HEK293 (cell line): Measurements from ENCODE around the gene SIM2.

Source experiments
- CTCF ChIA-PET: fragments of 350-600 bp; formaldehyde crosslinking; extraction: SDS; loops from one replicate; lab custom pipeline; 2021; ENCODE audit warnings: antibody characterized with exemption; lab: Yijun Ruan, JAX
- POLR2A ChIA-PET: fragments of 300-600 bp; formaldehyde crosslinking; extraction: SDS; loops from one replicate; lab custom pipeline; 2020; ENCODE audit warnings: antibody characterized with exemption, inconsistent platforms; lab: Yijun Ruan, JAX
- H3K27ac ChIP-seq: fragments of 200-500 bp; sonication (Bioruptor generic); 2 replicates; pipeline ENCODE4 v1.5.1; 2014; ENCODE audit warnings: low read depth, low read length, control low read depth, inconsistent platforms; ENCODE audit errors: extremely low read depth
- H3K36me3 ChIP-seq, 2 experiments: fragments of 200-500 bp in 1 of 2; sonication (Bioruptor generic) in 1 of 2; 1 replicate in 1 of 2; 2 replicates in 1 of 2; pipeline ENCODE4 v1.5.1; 2014 to 2017; ENCODE audit warnings: inconsistent platforms in 2 of 2, low read length in 2 of 2; ENCODE audit not compliant: control insufficient read depth in 2 of 2, insufficient read depth in 1 of 2
- H3K4me1 ChIP-seq: fragments of 200-500 bp; sonication (Bioruptor generic); 2 replicates; pipeline ENCODE4 v1.5.1; 2014; ENCODE audit warnings: mild to moderate bottlenecking, low read length, inconsistent platforms; ENCODE audit not compliant: control insufficient read depth, insufficient read depth
- H3K4me3 ChIP-seq: 2 replicates; pipeline ENCODE4 v1.5.1; 2011; ENCODE audit warnings: low read depth, mild to moderate bottlenecking, control low read depth, low read length, moderate library complexity
- H3K9me3 ChIP-seq: fragments of 200-500 bp; sonication (Bioruptor generic); 2 replicates; pipeline ENCODE4 v1.5.1; 2014; ENCODE audit warnings: low read depth, low read length, inconsistent platforms; ENCODE audit not compliant: control insufficient read depth, insufficient read depth
- BCL11B ChIP-seq: fragments of 450-650 bp; formaldehyde crosslinking; IDR thresholded peaks from 2 replicates; pipeline ENCODE4 v1.5.1; 2016; ENCODE audit warnings: low read depth, missing biosample characterization, missing genetic modification characterization
- KLF10 ChIP-seq: fragments of 450-650 bp; IDR thresholded peaks from 2 replicates; pipeline ENCODE4 v1.5.1; 2018; ENCODE audit warnings: missing biosample characterization, mild to moderate bottlenecking, missing genetic modification characterization
- OSR2 ChIP-seq: fragments of 450-650 bp; formaldehyde crosslinking; IDR thresholded peaks from 2 replicates; pipeline ENCODE4 v1.5.1; 2016; ENCODE audit warnings: missing biosample characterization, missing genetic modification characterization
- PBX3 ChIP-seq: sonication (generic); formaldehyde crosslinking; IDR thresholded peaks from 2 replicates; pipeline ENCODE4 v1.8.1; 2022; ENCODE audit warnings: mild to moderate bottlenecking, moderate library complexity, missing genetic modification reagents
- PRDM10 ChIP-seq: fragments of 450-650 bp; formaldehyde crosslinking; IDR thresholded peaks from 2 replicates; pipeline ENCODE4 v1.5.1; 2016; ENCODE audit warnings: missing biosample characterization, missing genetic modification characterization
- PRDM6 ChIP-seq: fragments of 450-650 bp; formaldehyde crosslinking; IDR thresholded peaks from 2 replicates; pipeline ENCODE4 v1.5.1; 2017; ENCODE audit warnings: missing biosample characterization, missing genetic modification characterization
- SETDB1 ChIP-seq: IDR thresholded peaks from one replicate; pipeline ENCODE4 v1.6.1; 2017; ENCODE audit warnings: mild to moderate bottlenecking, low read length, moderate library complexity, mixed read lengths; ENCODE audit not compliant: insufficient read length
- SP7 ChIP-seq: fragments of 450-650 bp; formaldehyde crosslinking; IDR thresholded peaks from 2 replicates; pipeline ENCODE4 v1.5.1; 2016; ENCODE audit warnings: missing biosample characterization, missing genetic modification characterization
- YY2 ChIP-seq: fragments of 450-650 bp; formaldehyde crosslinking; IDR thresholded peaks from 2 replicates; pipeline ENCODE4 v1.5.1; 2016; ENCODE audit warnings: missing biosample characterization, missing genetic modification characterization
- ZBTB20 ChIP-seq: fragments of 450-650 bp; formaldehyde crosslinking; IDR thresholded peaks from 2 replicates; pipeline ENCODE4 v1.5.1; 2016; ENCODE audit warnings: missing biosample characterization, missing genetic modification characterization
- ZBTB21 ChIP-seq: fragments of 450-650 bp; formaldehyde crosslinking; IDR thresholded peaks from 2 replicates; pipeline ENCODE4 v1.5.1; 2017; ENCODE audit warnings: missing biosample characterization, missing genetic modification characterization
- ZNF24 ChIP-seq: fragments of 450-650 bp; formaldehyde crosslinking; IDR thresholded peaks from 2 replicates; pipeline ENCODE4 v1.5.1; 2016; ENCODE audit warnings: missing biosample characterization, missing genetic modification characterization
- ZNF26 ChIP-seq: fragments of 450-650 bp; formaldehyde crosslinking; IDR thresholded peaks from 2 replicates; pipeline ENCODE4 v1.5.1; 2016; ENCODE audit warnings: missing biosample characterization, missing genetic modification characterization
- ZNF292 ChIP-seq: fragments of 450-650 bp; formaldehyde crosslinking; IDR thresholded peaks from 2 replicates; pipeline ENCODE4 v1.5.1; 2016; ENCODE audit warnings: low read depth, missing biosample characterization, missing genetic modification characterization, borderline replicate concordance
- ZNF324 ChIP-seq: fragments of 450-650 bp; formaldehyde crosslinking; IDR thresholded peaks from 2 replicates; pipeline ENCODE4 v1.5.1; 2016; ENCODE audit warnings: missing biosample characterization, missing genetic modification characterization
- ZNF350 ChIP-seq: fragments of 450-650 bp; formaldehyde crosslinking; IDR thresholded peaks from 2 replicates; pipeline ENCODE4 v1.5.0; 2017; ENCODE audit warnings: missing biosample characterization, mild to moderate bottlenecking, missing genetic modification characterization
- ZNF394 ChIP-seq: fragments of 450-650 bp; formaldehyde crosslinking; IDR thresholded peaks from 2 replicates; pipeline ENCODE4 v1.5.1; 2016; ENCODE audit warnings: missing biosample characterization, missing genetic modification characterization, mild to moderate bottlenecking, moderate library complexity, borderline replicate concordance
- ZNF433 ChIP-seq: fragments of 450-650 bp; formaldehyde crosslinking; IDR thresholded peaks from 2 replicates; pipeline ENCODE4 v1.5.1; 2016; ENCODE audit warnings: missing biosample characterization, missing genetic modification characterization, low read depth
- ZNF488 ChIP-seq: fragments of 450-650 bp; formaldehyde crosslinking; IDR thresholded peaks from 2 replicates; pipeline ENCODE4 v1.5.1; 2016; ENCODE audit warnings: missing biosample characterization, missing genetic modification characterization
- ZNF548 ChIP-seq: fragments of 450-650 bp; formaldehyde crosslinking; IDR thresholded peaks from 2 replicates; pipeline ENCODE4 v1.5.1; 2016; ENCODE audit warnings: missing biosample characterization, missing genetic modification characterization
- ZNF623 ChIP-seq: fragments of 450-650 bp; formaldehyde crosslinking; IDR thresholded peaks from 2 replicates; pipeline ENCODE4 v1.5.1; 2016; ENCODE audit warnings: missing biosample characterization, missing genetic modification characterization
- ZNF785 ChIP-seq: fragments of 450-650 bp; formaldehyde crosslinking; IDR thresholded peaks from 2 replicates; pipeline ENCODE4 v1.5.1; 2016; ENCODE audit warnings: missing biosample characterization, missing genetic modification characterization
- ZNF792 ChIP-seq: fragments of 450-650 bp; formaldehyde crosslinking; IDR thresholded peaks from 2 replicates; pipeline ENCODE4 v1.5.1; 2016; ENCODE audit warnings: missing biosample characterization, missing genetic modification characterization
- ZSCAN4 ChIP-seq: fragments of 450-650 bp; formaldehyde crosslinking; IDR thresholded peaks from 2 replicates; pipeline ENCODE4 v1.5.1; 2017; ENCODE audit warnings: missing biosample characterization, missing genetic modification characterization

SIM2 gene

GRCh38 chr21:36757196-36757595 is 58.3 kb downstream of the SIM2 start:
- H3K9me3 ChIP-seq: no peaks in the 10 kb centered on the region
- TF ChIP-seq ZNF623 (tag by site-specific recombination): no peak
- ChIA-PET CTCF (interaction anchor here (0.6 to 2.0 kb wide), 5 partner anchors 31 to 126 kb away, joined by 3 to 7 read pairs (median 4); no protein-coding TSS in a partner anchor), POLR2A (no interaction called here)
- peaks cover 11% of the 10 kb centered on the region for H3K4me1 ChIP-seq
- H3K4me3 ChIP-seq: no peak overlapping the region
- no peak overlapping the region for H3K27ac ChIP-seq
- H3K36me3 ChIP-seq: peaks cover 0 to 4% of the 10 kb centered on the region in 2 experiments; a peak in 2 of 3 replicates

GRCh38 chr21:36759348-36760083 is 60.6 kb downstream of the SIM2 start:
- no peaks in the 10 kb centered on the region for H3K9me3 ChIP-seq
- ChIA-PET CTCF (interaction anchor here (1.0 to 2.0 kb wide), 4 partner anchors 96 to 171 kb away, joined by 3 to 7 read pairs (median 5); no protein-coding TSS in a partner anchor), POLR2A (no interaction called here)
- peaks cover 0 to 4% of the 10 kb centered on the region in 2 experiments; a peak in 2 of 3 replicates for H3K36me3 ChIP-seq
- peak overlapping the region; percentile 50; the same call in 1 of the 2 replicates for H3K27ac ChIP-seq
- H3K4me3 ChIP-seq: no peak overlapping the region
- H3K4me1 ChIP-seq: peaks cover 11% of the 10 kb centered on the region
- TF ChIP-seq ZNF548 (tag by site-specific recombination): no peak
- peak; percentile 75 for TF ChIP-seq ZBTB21 (tag by site-specific recombination)
- no peak for TF ChIP-seq ZNF292 (tag by site-specific recombination)
- TF ChIP-seq ZSCAN4 (tag by site-specific recombination): no peak
- TF ChIP-seq SP7 (tag by site-specific recombination): peak; percentile 89
- TF ChIP-seq BCL11B (tag by site-specific recombination): no peak
- no peak for TF ChIP-seq ZNF350 (tag by site-specific recombination)
- TF ChIP-seq ZNF24 (tag by site-specific recombination): peak; percentile 54
- peak; percentile 44; the same call in 1 of the 2 replicates for TF ChIP-seq ZNF324 (tag by site-specific recombination)
- peak; percentile 70; the same call in 1 of the 2 replicates for TF ChIP-seq OSR2 (tag by site-specific recombination)
- no peak for TF ChIP-seq ZNF488
- peak; percentile 82 for TF ChIP-seq PRDM10 (tag by site-specific recombination)
- no peak for TF ChIP-seq ZBTB20
- TF ChIP-seq ZNF394 (tag by site-specific recombination): peak; percentile 59; the same call in 1 of the 2 replicates
- no peak for TF ChIP-seq ZNF785 (tag by site-specific recombination)
- no peak for TF ChIP-seq ZNF433
- peak; percentile 39 for TF ChIP-seq KLF10 (tag by site-specific recombination)
- TF ChIP-seq ZNF26 (tag by site-specific recombination): no peak
- TF ChIP-seq PRDM6: peak; percentile 78; the same call in 1 of the 2 replicates
- no peak for TF ChIP-seq ZNF792 (tag by site-specific recombination)
- TF ChIP-seq PBX3: no peak
- TF ChIP-seq YY2: no peak
- no peak for TF ChIP-seq SETDB1
